MCF 10A (cell line): ENCODE data around the gene CGAS. TPM values are rescaled to one million over a fixed set of nuclear protein-coding genes. Genes with fewer than 3 reads are reported as not detected.

ENCODE experiments used
- BruUV-seq: library from RNA; stranded (reverse); fragments of 400-500 nt; replicated peaks from 2 replicates; lab custom pipeline; 2021; lab: Mats Ljungman, UMichigan
- CTCF ChIA-PET: fragments of 300-600 bp; sonication (Branson Sonifier 250); formaldehyde crosslinking; extraction: SDS; loops from one replicate; lab custom pipeline; 2021; ENCODE audit warnings: antibody characterized with exemption, inconsistent platforms; lab: Yijun Ruan, JAX
- POLR2A ChIA-PET: fragments of 300-600, 350-650 bp; sonication (Branson Sonifier 250); formaldehyde crosslinking; extraction: SDS; loops from one replicate; lab custom pipeline; 2020; ENCODE audit warnings: antibody characterized with exemption, inconsistent platforms; lab: Yijun Ruan, JAX
- DNase-seq: peaks from one replicate; pipeline ENCODE4 v3.0.0-alpha.2; 2018; ENCODE audit not compliant: unreplicated experiment
- H3K27ac Mint-ChIP-seq: one replicate; pipeline ENCODE4 v1.8.0; 2022; ENCODE audit warnings: mild to moderate bottlenecking, low read depth, mixed read lengths; ENCODE audit not compliant: unreplicated experiment
- H3K27me3 Mint-ChIP-seq: one replicate; pipeline ENCODE4 v1.8.0; 2022; ENCODE audit warnings: mixed read lengths; ENCODE audit not compliant: insufficient read depth, unreplicated experiment
- H3K36me3 Mint-ChIP-seq: one replicate; pipeline ENCODE4 v1.8.0; 2022; ENCODE audit warnings: mild to moderate bottlenecking, moderate library complexity, mixed read lengths; ENCODE audit not compliant: insufficient read depth, unreplicated experiment
- H3K4me1 Mint-ChIP-seq: one replicate; pipeline ENCODE4 v1.8.0; 2022; ENCODE audit warnings: mixed read lengths; ENCODE audit not compliant: insufficient read depth, unreplicated experiment
- H3K4me3 Mint-ChIP-seq: one replicate; pipeline ENCODE4 v1.8.0; 2022; ENCODE audit warnings: mild to moderate bottlenecking, moderate library complexity, mixed read lengths; ENCODE audit not compliant: unreplicated experiment
- H3K9me3 Mint-ChIP-seq: one replicate; pipeline ENCODE4 v1.8.0; 2022; ENCODE audit warnings: mixed read lengths; ENCODE audit not compliant: unreplicated experiment
- CTCF ChIP-seq: fragments of 200-600 bp; IDR thresholded peaks from one replicate; pipeline ENCODE4 v1.8.0; 2022; ENCODE audit warnings: antibody characterized with exemption, mild to moderate bottlenecking; ENCODE audit not compliant: unreplicated experiment
- intact Hi-C: fragments of 100-400 bp; cut with micrococcal nuclease; formaldehyde crosslinking; loops from 2 replicates; pipeline ENCODE4 v1.14.1; 2022
- total RNA-seq: library from RNA; stranded (reverse); gene quantifications from 2 replicates; pipeline ENCODE4 v1.2.3, GENCODE V29; 2022

Gene CGAS
- total RNA-seq, 1 experiment from 2014 or later: 11.6 TPM

- Mint-ChIP-seq H3K4me3 (no peak overlapping the region), H3K27ac (no peak overlapping the region), H3K36me3 (peaks cover 87% of the 10 kb centered on the region), H3K27me3 (no peaks in the 10 kb centered on the region), H3K9me3 (no peaks in the 10 kb centered on the region), H3K4me1 (no peaks in the 10 kb centered on the region)
- intact Hi-C loops: no loop called here
- DNase-seq: no peak
- BruUV-seq: no TSS peak
- no peak for TF ChIP-seq CTCF
- ChIA-PET CTCF (no interaction called here), POLR2A (interaction anchor here (0.6 to 0.7 kb wide), 2 partner anchors 10 to 120 kb away, joined by 5 read pairs; no protein-coding TSS in a partner anchor)
Observed at GRCh38 chr6:73484438-73484837, 32.3 kb upstream of the CGAS start.

- Mint-ChIP-seq H3K4me1 (no peaks in the 10 kb centered on the region), H3K27me3 (no peaks in the 10 kb centered on the region), H3K4me3 (no peak overlapping the region), H3K9me3 (no peaks in the 10 kb centered on the region), H3K36me3 (peaks cover 90% of the 10 kb centered on the region), H3K27ac (no peak overlapping the region)
- intact Hi-C loops: no loop called here
- DNase-seq: no peak
- CTCF ChIA-PET: interaction anchor here (1.0 kb wide), 1 partner anchor 127 kb away, joined by 3 read pairs; no protein-coding TSS in a partner anchor
- TF ChIP-seq CTCF: no peak
- no TSS peak for BruUV-seq
- POLR2A ChIA-PET: no interaction called here
Observed at GRCh38 chr6:73481969-73482368, 29.9 kb upstream of the CGAS start.

- Mint-ChIP-seq H3K27ac (no peak overlapping the region), H3K27me3 (no peaks in the 10 kb centered on the region), H3K4me1 (no peaks in the 10 kb centered on the region), H3K9me3 (no peaks in the 10 kb centered on the region), H3K4me3 (no peak overlapping the region), H3K36me3 (peaks cover 95% of the 10 kb centered on the region)
- intact Hi-C loops: no loop called here
- CTCF ChIA-PET: no interaction called here
- DNase-seq: no peak
- POLR2A ChIA-PET: no interaction called here
- BruUV-seq: no TSS peak
- TF ChIP-seq CTCF: no peak
Observed at GRCh38 chr6:73477407-73477806, 25.3 kb upstream of the CGAS start.

- no peak for DNase-seq
- intact Hi-C loops: no loop called here
- Mint-ChIP-seq H3K9me3 (no peaks in the 10 kb centered on the region), H3K27me3 (no peaks in the 10 kb centered on the region), H3K27ac (no peak overlapping the region), H3K4me3 (no peak overlapping the region), H3K36me3 (peaks cover 95% of the 10 kb centered on the region), H3K4me1 (no peaks in the 10 kb centered on the region)
- POLR2A ChIA-PET: interaction anchor here (1.4 kb wide), 1 partner anchor 15 kb away, joined by 4 read pairs; the partner anchor contains the start of gene MTO1
- BruUV-seq: no TSS peak
- no peak for TF ChIP-seq CTCF
- CTCF ChIA-PET: no interaction called here
Observed at GRCh38 chr6:73476723-73477122, 24.6 kb upstream of the CGAS start.
